Thyroid gland (tissue), 4 donors: ENCODE results near the gene ADGRG7.

Experiments used
- CTCF ChIP-seq, 6 experiments: fragments of 200-600 bp in 3 of 6; fragments of 450-650 bp in 3 of 6; sonication (generic) in 3 of 6; IDR thresholded peaks; one replicate each; pipeline ENCODE4 v1.5.1; 2016 to 2019; ENCODE audit warnings: antibody characterized with exemption in 6 of 6, mild to moderate bottlenecking in 2 of 6, inconsistent platforms in 1 of 6, moderate library complexity in 1 of 6
- POLR2A ChIP-seq, 2 donors: fragments of 450-650 bp; IDR thresholded peaks; one replicate each; pipeline ENCODE4 v1.6.1; 2017; ENCODE audit warnings: antibody characterized with exemption in 2 of 2, mild to moderate bottlenecking in 2 of 2, moderate library complexity in 1 of 2

- TF ChIP-seq CTCF (IDR thresholded peaks at IDR 0.05), result no peak
- TF ChIP-seq POLR2A (IDR thresholded peaks at IDR 0.05), result no peak
Measured at GRCh38 chr3:100609963-100610362, 562 bp downstream of the ADGRG7 start.
